Stomach (tissue), 4 donors: Measurements from ENCODE around the gene ABL1.

Experiments used
- CTCF ChIP-seq, 7 experiments: fragments of 450-650 bp in 4 of 7; fragments of 200-600 bp in 3 of 7; sonication (generic) in 3 of 7; IDR thresholded peaks; one replicate each; pipeline ENCODE4 v1.5.1; 2016 to 2019; ENCODE audit warnings: antibody characterized with exemption in 7 of 7, control low read depth in 2 of 7, mild to moderate bottlenecking in 1 of 7
- POLR2A ChIP-seq, 4 donors: fragments of 450-650 bp; IDR thresholded peaks; one replicate each; pipeline ENCODE4 v1.6.1; 2016; ENCODE audit warnings: antibody characterized with exemption in 4 of 4, control low read depth in 2 of 4, mild to moderate bottlenecking in 1 of 4, moderate library complexity in 1 of 4
- POLR2AphosphoS5 ChIP-seq, 3 donors: sonication (generic); formaldehyde crosslinking; IDR thresholded peaks; one replicate each; pipeline ENCODE4 v1.6.1; 2016; ENCODE audit warnings: antibody characterized with exemption in 3 of 3

GRCh38 chr9:130932255-130933079, 97.4 kb downstream of the ABL1 start:
- TF ChIP-seq CTCF (IDR thresholded peaks at IDR 0.05) (no peak), POLR2A (IDR thresholded peaks at IDR 0.05) (no peak), POLR2AphosphoS5 (IDR thresholded peaks at IDR 0.05) (no peak)
